Fibroblast of pulmonary artery (primary cell): ENCODE data around the gene RHOF.

Experiments used
- DNase-seq: peaks from one replicate; pipeline ENCODE4 v3.0.0-alpha.2; 2010; ENCODE audit warnings: low read depth
- H3K4me3 ChIP-seq: replicated peaks from 2 replicates; pipeline ENCODE4 v1.5.1; 2011; ENCODE audit warnings: low read depth, mild to moderate bottlenecking, control low read depth, low read length, moderate library complexity
- CTCF ChIP-seq: IDR thresholded peaks from 2 replicates; pipeline ENCODE4 v1.5.1; 2011; ENCODE audit warnings: mild to moderate bottlenecking, control low read depth, low read length, inconsistent platforms; ENCODE audit errors: missing control alignments

Gene RHOF

GRCh38 chr12:121799842-121800693 lies 6.6 kb upstream of the RHOF start:
- peak overlapping the region; percentile 78 for H3K4me3 ChIP-seq
- peak; percentile 84 for DNase-seq
- no peak for TF ChIP-seq CTCF

DNA sequence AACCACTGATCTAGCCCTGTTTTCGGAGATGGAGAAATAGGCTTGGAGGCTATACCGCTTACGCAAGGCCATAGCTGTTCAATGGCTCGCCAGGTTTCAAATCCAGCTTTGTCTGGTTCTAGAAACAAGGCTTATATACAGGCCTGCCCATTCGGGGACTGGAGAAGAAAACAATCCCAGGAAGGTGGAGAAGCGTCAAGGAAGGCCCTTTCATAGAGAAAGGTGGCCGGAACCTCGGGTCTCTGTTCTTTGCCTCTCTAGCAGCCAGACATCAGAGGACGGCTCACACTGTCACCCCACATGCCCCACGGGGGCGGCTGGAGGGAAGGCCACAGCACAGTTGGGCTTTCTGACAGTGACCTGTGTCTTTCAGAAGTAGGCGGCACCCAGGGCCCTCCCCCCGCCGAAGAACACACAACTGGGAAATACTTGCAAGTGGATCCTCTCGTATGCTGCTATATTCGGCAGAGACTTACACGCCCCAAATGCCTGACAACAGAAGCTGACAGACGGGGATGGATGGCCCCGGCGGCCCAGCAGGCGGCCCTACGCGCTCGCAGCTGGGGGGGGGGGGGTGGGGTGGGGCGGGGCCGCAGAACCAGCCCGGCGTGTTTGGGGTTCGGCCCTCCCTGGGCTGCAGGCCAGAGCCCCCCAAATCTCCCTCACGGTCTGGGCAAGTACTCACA lies 5.8 kb upstream of the RHOF start:
- no peak for TF ChIP-seq CTCF
- peak overlapping the region; percentile 78 for H3K4me3 ChIP-seq
- peak; percentile 82 for DNase-seq

GRCh38 chr12:121798787-121799155 lies 5.3 kb upstream of the RHOF start:
- no peak for DNase-seq
- TF ChIP-seq CTCF = no peak
- peak overlapping the region; percentile 78 for H3K4me3 ChIP-seq

DNA sequence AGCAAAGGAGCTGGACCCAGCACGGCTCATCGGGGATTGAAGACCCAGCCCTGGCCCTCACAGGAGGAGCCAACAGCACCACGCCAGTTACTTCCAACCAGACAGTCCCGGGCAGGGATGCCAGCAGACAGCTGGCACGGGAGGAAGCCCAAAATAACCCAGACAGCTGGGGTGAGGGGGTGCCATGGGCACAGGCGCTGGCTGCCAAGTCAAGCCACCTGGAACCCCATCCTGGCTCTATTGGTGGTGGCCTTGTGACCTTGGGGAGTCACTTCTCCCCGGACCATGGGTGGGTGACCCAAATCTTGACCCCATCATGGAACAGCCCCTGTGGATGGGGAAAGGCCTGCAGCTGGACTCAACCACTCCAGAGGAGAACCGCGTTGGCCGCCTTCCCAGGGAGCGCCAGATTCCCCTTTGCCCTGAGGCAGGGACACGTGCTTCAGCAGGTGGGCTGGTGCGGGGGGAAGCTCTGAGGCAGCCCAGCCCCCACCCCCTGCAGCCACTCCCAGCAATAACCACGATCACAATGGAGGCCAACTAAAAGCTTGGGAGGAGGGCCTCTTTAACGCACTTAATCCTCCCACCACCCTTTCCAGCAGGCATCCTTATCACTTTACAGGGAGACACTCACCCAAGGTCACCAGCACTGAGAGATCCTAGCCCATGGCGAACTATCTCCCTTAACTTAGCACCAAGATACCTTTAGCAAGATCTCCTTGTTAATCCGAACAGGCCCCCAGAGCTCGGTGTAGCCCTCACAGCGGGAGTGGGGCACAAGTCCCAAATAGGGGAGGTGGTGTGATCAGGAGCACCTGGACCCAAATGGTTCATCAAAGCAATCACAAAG lies 4.7 kb upstream of the RHOF start:
- TF ChIP-seq CTCF = no peak
- H3K4me3 ChIP-seq = peak overlapping the region; percentile 78
- DNase-seq = no peak

- TF ChIP-seq CTCF = peak; percentile 20
- H3K4me3 ChIP-seq = peak overlapping the region; percentile 25
- DNase-seq = peak; percentile 80
Observed at GRCh38 chr12:121796855-121797751, 3.6 kb upstream of the RHOF start.
